Stimulated activated CD8-positive, alpha-beta memory T cell treated with anti-CD3 and anti-CD28 coated beads, Interleukin-2, amount 100 ng/mL, for 48 hours (primary cell): Measurements from ENCODE around the gene EDA.

Source experiments
- DNase-seq, 2 donors: peaks; one replicate each; pipeline ENCODE4 v3.0.0-alpha.2; 2020; ENCODE audit warnings: low read depth in 2 of 2

Gene EDA

GRCh38 chrX:69615779-69616456 is at the start of gene EDA:
Gene EDA (plus strand): TSS chrX:69616113.
- DNase-seq: peak; percentile 52 to 54

DNA sequence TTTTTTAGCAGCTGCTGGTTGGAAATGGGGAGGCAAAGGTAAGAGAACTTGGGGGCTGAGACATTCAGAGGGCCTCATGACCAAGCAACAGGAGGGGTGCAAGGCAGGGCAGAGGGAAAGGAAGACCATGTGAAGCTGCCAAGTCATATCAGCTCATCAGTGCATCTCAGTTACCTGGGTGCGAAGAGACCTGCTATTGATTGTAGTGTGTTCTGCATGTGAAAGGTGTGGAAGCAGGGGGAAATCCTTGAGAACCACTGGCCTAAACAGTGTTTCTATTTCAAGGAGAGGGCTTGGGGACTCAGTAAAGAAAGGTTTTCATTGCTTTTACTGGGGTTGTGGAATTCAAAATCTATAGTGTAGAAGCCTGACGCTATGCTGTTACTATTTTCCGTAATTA is 47.1 kb upstream of the EDA start:
- no peak for DNase-seq

DNA sequence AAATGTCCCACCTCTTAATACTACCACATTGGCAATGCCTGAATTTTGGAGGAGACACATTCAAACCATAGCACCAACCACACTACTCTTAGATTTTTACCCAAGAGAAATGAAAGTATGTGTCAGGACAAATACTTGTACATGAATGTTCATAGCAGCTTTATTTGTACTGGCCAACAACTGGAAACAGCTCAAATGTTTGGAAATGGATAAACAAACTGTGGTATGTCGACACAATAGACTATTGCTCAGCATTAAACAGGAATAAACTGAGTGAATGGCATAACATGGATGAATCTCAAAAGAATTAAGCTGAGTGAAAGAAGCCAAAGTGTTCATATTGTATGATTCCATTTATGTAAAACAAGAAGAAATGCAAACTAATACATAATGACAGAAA is 18.5 kb upstream of the EDA start:
- DNase-seq: no peak

DNA sequence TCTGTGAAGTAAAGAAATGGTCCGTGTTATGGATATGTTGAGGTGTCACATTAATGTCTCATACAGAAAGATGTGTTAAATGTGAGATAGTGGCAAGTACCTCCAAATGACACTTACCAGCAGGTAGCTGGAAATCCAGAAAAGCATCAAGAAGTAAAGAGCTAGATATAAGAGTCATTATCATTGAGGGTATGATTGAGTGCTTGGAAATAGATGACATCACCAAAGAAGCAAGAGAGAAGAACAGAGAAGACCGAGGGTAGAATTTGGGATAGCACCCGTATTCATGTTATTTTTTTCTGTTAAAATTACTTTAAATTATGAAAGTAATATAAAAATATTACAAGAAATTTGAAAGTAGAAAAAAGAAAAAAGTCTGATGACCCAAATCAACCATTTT is 15.7 kb upstream of the EDA start:
- DNase-seq: no peak

DNA sequence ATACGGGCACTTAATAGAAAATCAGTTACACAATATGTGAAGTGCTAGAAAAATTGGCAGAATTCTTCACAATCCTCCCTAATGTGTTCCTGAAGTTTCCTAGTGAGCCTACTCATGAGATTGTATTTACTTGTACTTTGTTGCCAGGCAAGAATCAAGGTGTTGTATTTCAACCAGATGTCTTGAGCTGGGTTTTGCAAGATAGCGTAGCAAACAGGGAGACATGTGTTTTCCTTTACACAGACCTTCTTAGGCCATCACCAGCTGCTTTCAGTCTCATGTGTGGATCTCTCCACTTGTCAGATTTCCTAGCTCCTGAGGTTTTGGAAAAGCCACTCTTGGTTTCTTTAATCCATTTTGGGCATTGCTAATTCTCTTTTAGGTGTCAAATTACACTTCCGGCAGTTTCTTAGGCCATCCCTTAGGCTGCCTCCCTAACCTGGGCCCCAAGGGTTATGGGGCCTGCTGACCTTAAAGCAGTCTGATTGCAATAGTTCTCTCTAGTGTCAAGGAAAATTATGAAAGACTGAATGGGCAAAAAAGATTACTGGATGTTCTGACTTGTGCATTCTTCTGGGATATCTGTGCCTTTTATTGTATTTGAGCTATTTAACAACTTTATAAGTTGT is 12.2 kb upstream of the EDA start:
- DNase-seq: no peak

DNA sequence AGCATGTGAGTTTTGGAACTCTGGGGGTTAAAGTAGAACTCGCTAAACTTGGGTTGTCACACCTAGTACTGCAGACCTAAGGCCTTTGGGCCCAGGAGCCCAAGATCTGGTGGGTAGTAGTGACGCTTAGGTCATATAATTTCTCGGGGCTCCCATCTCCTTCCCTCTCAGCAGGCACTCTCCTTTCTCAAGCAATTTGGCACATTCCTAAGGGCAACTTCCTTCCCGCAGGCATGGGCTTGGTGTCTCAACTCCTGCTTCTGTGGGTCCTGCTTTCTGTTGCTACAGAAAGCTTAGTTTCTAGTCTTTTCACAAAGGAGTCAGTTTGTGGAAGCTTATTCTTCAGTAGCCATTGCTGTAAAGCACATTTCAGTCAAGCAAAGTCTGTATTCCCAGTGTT is 10.4 kb upstream of the EDA start:
- DNase-seq: no peak

DNA sequence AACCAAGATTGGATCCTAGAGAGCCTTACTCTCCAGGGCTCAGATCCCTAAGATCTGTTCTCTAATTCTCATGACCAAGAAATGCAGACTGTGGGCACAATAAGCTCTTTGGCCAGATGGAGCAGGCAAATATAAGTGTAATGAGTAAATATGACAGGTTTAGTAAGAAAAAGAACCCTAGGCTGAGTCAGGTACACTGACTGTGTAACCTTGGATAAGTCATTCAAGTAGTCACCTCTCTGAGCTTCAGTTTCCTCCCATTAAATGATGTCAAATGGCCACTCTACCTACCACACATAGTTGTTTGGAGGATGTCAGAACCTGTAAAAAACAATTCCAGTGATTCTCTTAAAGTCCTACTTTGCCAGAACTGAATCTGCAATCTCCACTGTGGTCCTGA is 8.3 kb upstream of the EDA start:
- DNase-seq: no peak

- no peak for DNase-seq
Observed at GRCh38 chrX:69613946-69614345, 2.0 kb upstream of the EDA start.

DNA sequence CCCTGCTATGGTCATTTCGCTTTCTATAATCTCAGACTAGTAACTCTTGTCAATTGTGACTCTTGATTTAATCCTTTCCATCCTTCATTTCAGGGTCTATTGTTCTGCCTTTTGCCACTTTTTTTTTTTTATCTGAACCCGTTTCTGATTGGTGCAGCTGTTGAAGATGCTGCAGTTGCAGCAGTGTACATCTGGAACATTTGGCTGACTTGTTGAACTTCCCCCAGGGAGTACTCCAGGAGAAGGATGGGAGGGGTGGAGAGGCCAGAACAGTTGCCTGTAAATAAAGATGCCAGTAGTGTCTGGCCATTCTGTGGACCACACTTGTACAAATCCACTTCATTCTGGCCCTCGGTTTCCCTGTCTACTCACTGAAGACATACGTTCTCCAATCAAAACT is 1.0 kb upstream of the EDA start:
- no peak for DNase-seq

- no peak for DNase-seq
Observed at GRCh38 chrX:69615342-69615741, 571 bp upstream of the EDA start.

DNA sequence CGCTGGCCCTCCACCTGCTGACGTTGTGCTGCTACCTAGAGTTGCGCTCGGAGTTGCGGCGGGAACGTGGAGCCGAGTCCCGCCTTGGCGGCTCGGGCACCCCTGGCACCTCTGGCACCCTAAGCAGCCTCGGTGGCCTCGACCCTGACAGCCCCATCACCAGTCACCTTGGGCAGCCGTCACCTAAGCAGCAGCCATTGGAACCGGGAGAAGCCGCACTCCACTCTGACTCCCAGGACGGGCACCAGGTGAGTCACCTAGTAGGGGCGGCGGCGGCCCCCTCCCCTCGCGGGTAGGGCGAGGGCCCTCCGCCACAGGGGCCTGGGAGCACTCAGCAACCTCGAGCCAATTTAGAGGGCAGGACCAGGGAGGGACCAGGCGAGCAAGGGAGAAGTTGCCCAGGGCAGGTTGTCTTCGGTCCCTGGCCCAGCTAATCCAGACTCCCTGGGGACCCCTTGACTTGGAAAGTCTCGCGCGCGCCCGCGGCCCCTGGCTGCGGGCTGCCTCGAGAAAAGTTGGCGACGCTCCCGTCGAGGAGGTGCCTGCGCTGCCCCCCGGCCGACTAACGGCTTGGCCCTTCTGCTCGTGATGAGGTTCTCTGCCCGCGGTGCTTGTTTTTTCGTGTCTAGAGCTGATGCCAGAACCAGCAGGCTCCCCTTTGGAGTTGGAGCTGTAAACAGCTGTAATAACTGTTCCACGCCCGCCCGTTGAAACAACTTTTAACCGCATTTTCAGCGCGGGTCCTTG is 717 bp downstream of the EDA start:
- no peak for DNase-seq

DNA sequence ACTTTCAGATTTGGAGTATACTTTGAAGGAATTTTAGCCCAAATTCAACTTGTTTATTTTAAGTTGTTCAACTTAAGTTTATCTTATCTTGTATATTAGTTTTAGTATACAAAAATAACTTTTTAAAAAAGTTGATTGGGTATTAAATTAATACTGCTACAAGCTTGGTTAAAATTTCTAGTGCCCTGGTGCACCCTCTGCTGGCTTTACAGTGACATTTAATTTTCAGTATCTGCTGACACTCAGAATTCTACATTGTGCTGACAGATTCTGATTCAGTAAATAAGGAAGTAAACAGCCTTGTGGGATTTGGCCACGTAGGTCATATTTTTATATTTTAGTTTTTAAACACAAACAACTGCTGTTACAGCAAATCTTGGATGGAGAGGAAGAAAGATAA is 2.9 kb downstream of the EDA start:
- no peak for DNase-seq

- DNase-seq: no peak
Observed at GRCh38 chrX:69626129-69626528, 10.2 kb downstream of the EDA start.

- DNase-seq: no peak
Observed at GRCh38 chrX:69627744-69628143, 11.8 kb downstream of the EDA start.

- DNase-seq: no peak
Observed at GRCh38 chrX:69630147-69630546, 14.2 kb downstream of the EDA start.

- no peak for DNase-seq
Observed at GRCh38 chrX:69664693-69665092, 48.8 kb downstream of the EDA start.

DNA sequence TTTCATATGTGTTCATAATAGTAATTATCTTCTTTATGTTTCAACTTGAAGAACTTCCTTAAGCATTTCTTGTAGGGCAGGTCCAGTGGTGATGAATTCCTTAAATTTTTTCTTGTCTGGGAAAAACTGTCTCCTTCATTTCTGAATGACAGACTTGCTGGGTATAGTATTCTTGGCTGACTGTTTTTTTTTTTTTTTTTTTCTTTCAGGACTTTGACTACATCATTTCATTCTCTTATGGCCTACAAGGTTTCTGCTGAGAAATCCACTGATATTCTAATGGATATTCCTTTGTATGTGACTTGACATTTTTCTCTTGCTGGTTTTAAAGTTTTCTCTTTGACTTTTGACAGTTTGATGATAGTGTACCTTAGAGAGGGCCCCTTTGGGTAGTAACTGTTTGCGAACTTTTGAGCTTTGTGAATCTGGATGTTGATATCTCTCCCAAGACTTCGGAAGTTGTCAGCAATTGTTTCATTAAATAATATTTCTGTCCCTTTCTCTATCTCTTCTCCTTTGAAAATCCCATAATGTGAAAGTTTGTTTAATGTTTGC is 54.2 kb downstream of the EDA start:
- no peak for DNase-seq

DNA sequence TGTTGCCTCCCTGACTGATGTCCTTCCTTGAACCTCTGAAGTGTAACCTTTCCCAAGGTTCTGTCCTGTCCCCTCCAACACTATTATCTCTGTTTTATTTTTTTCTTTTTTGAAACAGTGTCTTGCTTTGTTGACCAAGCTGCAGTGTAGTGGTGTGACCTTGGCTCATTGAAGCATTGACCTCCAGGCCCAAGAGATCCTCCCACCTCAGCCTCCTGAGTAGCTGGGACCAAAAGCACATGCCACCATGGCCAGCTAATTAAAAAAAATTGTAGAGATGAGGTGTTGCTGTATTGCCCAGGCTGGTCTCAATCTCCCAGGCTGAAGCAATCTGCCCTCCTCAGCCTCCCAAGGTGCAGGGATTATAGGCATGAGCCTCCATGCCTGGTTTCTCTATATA is 59.0 kb downstream of the EDA start:
- no peak for DNase-seq

DNA sequence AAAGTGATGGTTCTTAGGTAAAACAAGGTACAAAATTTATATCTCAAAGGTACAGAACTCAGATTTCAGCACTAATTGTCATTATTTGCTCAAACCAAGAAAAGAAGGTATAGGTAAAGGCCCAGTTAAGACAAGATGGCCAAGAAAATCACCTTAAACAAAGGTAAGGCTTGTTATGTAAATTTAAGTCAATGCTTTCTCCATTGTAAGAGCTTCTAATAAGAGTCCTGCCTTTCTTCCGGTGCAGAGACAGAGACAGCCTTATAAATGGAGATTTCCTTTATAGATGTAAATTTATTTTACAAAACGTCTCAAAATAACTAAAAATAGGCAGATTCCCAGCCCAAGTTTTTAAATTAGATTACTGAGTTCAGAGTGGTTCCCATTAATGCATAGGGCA is 89.9 kb downstream of the EDA start:
- DNase-seq: no peak

- DNase-seq: no peak
Observed at GRCh38 chrX:69718102-69718501, 102.2 kb downstream of the EDA start.

DNA sequence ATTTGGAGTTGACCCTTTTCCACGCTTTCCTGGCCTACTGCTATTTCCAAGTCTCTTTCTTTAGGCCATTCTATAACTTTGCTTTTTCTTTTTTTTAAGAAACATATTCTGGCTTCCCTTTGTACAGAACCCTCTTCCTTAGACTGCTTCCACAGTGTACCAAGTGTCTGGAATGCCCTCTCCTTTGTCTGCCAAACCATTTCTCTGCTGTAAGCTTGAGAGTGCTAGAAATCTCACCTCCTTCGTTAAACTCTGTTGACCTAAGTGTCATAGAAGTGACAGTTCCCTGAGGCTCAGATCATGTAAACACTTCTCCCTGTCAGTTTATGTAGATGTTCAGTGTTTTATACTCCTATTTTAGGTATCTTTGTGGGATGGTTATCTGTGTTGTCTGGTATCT is 108.4 kb downstream of the EDA start:
- no peak for DNase-seq

DNA sequence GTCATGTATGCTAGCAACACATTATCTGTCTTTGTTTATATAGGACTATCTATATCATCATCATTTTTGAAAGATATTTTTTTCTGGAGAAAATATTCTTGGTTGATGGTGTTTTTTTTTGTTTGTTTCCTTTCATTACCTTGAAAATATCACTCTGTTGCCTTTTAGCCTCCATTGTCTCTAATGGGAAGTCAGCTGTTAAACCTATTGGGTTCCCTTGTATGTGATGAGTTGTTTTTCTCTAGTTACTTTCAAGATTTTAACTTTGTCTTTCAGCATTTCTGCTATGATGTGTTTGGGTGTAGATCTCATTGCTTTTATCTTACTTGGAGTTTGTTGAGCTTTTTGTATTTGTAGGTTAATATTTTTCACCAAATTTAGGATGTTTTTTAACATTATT is 124.4 kb downstream of the EDA start:
- no peak for DNase-seq

DNA sequence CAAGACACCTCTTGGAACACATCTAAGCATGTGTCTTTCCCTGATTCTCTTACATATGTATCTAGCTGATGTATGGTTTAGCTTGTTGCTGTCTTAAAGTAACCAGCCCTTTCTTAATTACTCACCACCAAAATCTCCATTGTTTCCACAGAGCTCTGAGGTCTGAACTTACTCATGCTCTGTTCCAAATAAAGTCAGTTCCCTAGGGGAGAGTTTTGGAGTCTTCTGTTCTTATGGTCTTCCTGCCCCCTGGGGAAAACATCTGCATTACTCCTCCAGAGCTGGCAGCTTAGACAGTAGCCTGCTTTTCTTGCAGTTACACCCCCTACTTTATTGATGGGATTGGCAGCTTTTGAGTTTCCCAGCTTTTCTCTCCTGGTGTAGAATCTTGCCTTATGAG is 125.8 kb downstream of the EDA start:
- no peak for DNase-seq
